SK-N-SH treated with all-trans-retinoic acid at 6 μM for 48 hours (cell line): ENCODE measurements around the gene LETMD1.

Source experiments
- ARNTL ChIP-seq: fragments of 450-650 bp; formaldehyde crosslinking; IDR thresholded peaks from 2 replicates; pipeline ENCODE4 v1.5.0; 2020; ENCODE audit warnings: low read depth, mild to moderate bottlenecking, moderate library complexity, borderline replicate concordance
- CSDC2 ChIP-seq: fragments of 250-450 bp; sonication (Bioruptor Pico); IDR thresholded peaks from 2 replicates; pipeline ENCODE4 v1.5.0; 2020; ENCODE audit warnings: mild to moderate bottlenecking, moderate library complexity
- ESRRG ChIP-seq: fragments of 250-450 bp; sonication (Bioruptor Pico); IDR thresholded peaks from 2 replicates; pipeline ENCODE4 v1.6.1; 2021; ENCODE audit warnings: mild to moderate bottlenecking
- GLIS3 ChIP-seq: fragments of 250-450 bp; sonication (Bioruptor Pico); IDR thresholded peaks from 2 replicates; pipeline ENCODE4 v1.5.0; 2020; ENCODE audit warnings: mild to moderate bottlenecking, moderate library complexity
- ISL1 ChIP-seq: fragments of 250-450 bp; sonication (Bioruptor Pico); IDR thresholded peaks from 2 replicates; pipeline ENCODE4 v2.1.2; 2022; ENCODE audit warnings: mild to moderate bottlenecking, moderate library complexity
- OSR1 ChIP-seq: fragments of 250-450 bp; sonication (Bioruptor Pico); IDR thresholded peaks from 2 replicates; pipeline ENCODE4 v1.8.0; 2022; ENCODE audit warnings: moderate library complexity, mild to moderate bottlenecking, inconsistent platforms
- RARB ChIP-seq: fragments of 250-450 bp; sonication (Bioruptor Pico); IDR thresholded peaks from 2 replicates; pipeline ENCODE4 v1.8.0; 2021; ENCODE audit warnings: mild to moderate bottlenecking, moderate library complexity
- TOX ChIP-seq: fragments of 250-450 bp; sonication (Bioruptor Pico); IDR thresholded peaks from 2 replicates; pipeline ENCODE4 v1.8.0; 2021; ENCODE audit warnings: mild to moderate bottlenecking, moderate library complexity, borderline replicate concordance
- ZC3H10 ChIP-seq: fragments of 250-450 bp; sonication (Bioruptor Pico); IDR thresholded peaks from 2 replicates; pipeline ENCODE4 v1.5.1; 2021; ENCODE audit warnings: mild to moderate bottlenecking, moderate library complexity
- ZFP3 ChIP-seq: fragments of 250-450 bp; sonication (Bioruptor Pico); IDR thresholded peaks from 2 replicates; pipeline ENCODE4 v1.5.0; 2020; ENCODE audit warnings: mild to moderate bottlenecking, moderate library complexity
- ZNF70 ChIP-seq: fragments of 450-650 bp; formaldehyde crosslinking; IDR thresholded peaks from 2 replicates; pipeline ENCODE4 v1.5.0; 2020; ENCODE audit warnings: mild to moderate bottlenecking, moderate library complexity
- ZNF8 ChIP-seq: fragments of 450-650 bp; formaldehyde crosslinking; IDR thresholded peaks from 2 replicates; pipeline ENCODE4 v1.5.0; 2020; ENCODE audit warnings: mild to moderate bottlenecking, moderate library complexity
- TF ChIP-seq, protein P1 (sequence below): fragments of 250-450 bp; sonication (Bioruptor Pico); IDR thresholded peaks from 2 replicates; pipeline ENCODE4 v1.5.0; 2020; ENCODE audit warnings: mild to moderate bottlenecking, moderate library complexity

- TF ChIP-seq ARNTL (CRISPR knock-in tag) (no peak), ESRRG (CRISPR knock-in tag) (no peak), ZFP3 (CRISPR knock-in tag) (no peak), TOX (no peak), OSR1 (CRISPR knock-in tag) (no peak), RARB (no peak), GLIS3 (CRISPR knock-in tag) (no peak), ISL1 (no peak), ZC3H10 (CRISPR knock-in tag) (no peak), ZNF70 (CRISPR knock-in tag) (no peak), ZNF8 (no peak), CSDC2 (CRISPR knock-in tag) (no peak)
- TF ChIP-seq, protein P1, sequence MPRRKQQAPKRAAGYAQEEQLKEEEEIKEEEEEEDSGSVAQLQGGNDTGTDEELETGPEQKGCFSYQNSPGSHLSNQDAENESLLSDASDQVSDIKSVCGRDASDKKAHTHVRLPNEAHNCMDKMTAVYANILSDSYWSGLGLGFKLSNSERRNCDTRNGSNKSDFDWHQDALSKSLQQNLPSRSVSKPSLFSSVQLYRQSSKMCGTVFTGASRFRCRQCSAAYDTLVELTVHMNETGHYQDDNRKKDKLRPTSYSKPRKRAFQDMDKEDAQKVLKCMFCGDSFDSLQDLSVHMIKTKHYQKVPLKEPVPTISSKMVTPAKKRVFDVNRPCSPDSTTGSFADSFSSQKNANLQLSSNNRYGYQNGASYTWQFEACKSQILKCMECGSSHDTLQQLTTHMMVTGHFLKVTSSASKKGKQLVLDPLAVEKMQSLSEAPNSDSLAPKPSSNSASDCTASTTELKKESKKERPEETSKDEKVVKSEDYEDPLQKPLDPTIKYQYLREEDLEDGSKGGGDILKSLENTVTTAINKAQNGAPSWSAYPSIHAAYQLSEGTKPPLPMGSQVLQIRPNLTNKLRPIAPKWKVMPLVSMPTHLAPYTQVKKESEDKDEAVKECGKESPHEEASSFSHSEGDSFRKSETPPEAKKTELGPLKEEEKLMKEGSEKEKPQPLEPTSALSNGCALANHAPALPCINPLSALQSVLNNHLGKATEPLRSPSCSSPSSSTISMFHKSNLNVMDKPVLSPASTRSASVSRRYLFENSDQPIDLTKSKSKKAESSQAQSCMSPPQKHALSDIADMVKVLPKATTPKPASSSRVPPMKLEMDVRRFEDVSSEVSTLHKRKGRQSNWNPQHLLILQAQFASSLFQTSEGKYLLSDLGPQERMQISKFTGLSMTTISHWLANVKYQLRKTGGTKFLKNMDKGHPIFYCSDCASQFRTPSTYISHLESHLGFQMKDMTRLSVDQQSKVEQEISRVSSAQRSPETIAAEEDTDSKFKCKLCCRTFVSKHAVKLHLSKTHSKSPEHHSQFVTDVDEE (CRISPR knock-in tag) = no peak
Measured at GRCh38 chr12:51005030-51005429, 43.1 kb upstream of the LETMD1 start.
